GM06990 (cell line): ENCODE data around the gene ZC3H12D.

Experiments
- DNase-seq: peaks from one replicate; pipeline ENCODE4 v3.0.0-alpha.2; 2011; ENCODE audit not compliant: insufficient read length; ENCODE audit errors: extremely low read depth
- H3K27me3 ChIP-seq: replicated peaks from 2 replicates; pipeline ENCODE4 v1.6.0; 2011; ENCODE audit warnings: low read length; ENCODE audit not compliant: control insufficient read depth, insufficient read depth
- H3K36me3 ChIP-seq: 2 replicates; pipeline ENCODE4 v1.5.1; 2011; ENCODE audit warnings: low read length; ENCODE audit not compliant: control insufficient read depth, insufficient read depth
- H3K4me3 ChIP-seq: replicated peaks from 2 replicates; pipeline ENCODE4 v1.5.1; 2011; ENCODE audit warnings: low read depth, mild to moderate bottlenecking, control low read depth, low read length
- CTCF ChIP-seq: IDR thresholded peaks from 2 replicates; pipeline ENCODE4 v1.5.1; 2011; ENCODE audit warnings: low read length, control low read depth, mild to moderate bottlenecking, inconsistent platforms; ENCODE audit not compliant: insufficient read depth, poor library complexity, severe bottlenecking

ZC3H12D gene

GRCh38 chr6:149400050-149400449, 84.8 kb downstream of the ZC3H12D start, which contains the start of gene SUMO4:
TSS of gene SUMO4 (plus strand) at chr6:149400262. CDS start at chr6:149400392, 130 bp downstream.
- peaks cover 8% of the 10 kb centered on the region for H3K36me3 ChIP-seq
- H3K4me3 ChIP-seq: no peak within 1 kb of the TSS
- no peak for DNase-seq
- no peaks in the 10 kb centered on the region for H3K27me3 ChIP-seq
- no peak for TF ChIP-seq CTCF

GRCh38 chr6:149397384-149397783, 87.4 kb downstream of the ZC3H12D start:
- Histone ChIP-seq H3K27me3 (no peaks in the 10 kb centered on the region), H3K36me3 (peaks cover 8% of the 10 kb centered on the region), H3K4me3 (no peak overlapping the region)
- TF ChIP-seq CTCF: no peak
- no peak for DNase-seq
